ENCODE results near the gene LCLAT1.

GRCh38 chr2:30457296-30457695 is 10.2 kb downstream of the LCLAT1 start:
- no peak for TF ChIP-seq ZFX (IDR thresholded peaks at IDR 0.05)
- no peak for TF ChIP-seq CTCF (conservative IDR thresholded peaks at IDR 0.05)
